Endothelial cell of hepatic sinusoid (primary cell): ENCODE measurements around the gene MRC2.
"Not testable (repeated sequence)": the region's sequence is repeated elsewhere in the genome, so short reads cannot be mapped to it uniquely, and the experiment has no call there.

Source experiments
- in situ Hi-C: cut with HindIII; loops from 2 replicates; pipeline ENCODE4 v1.10.0; 2017; ENCODE audit warnings: low sequenced_read_pairs

The MRC2 gene

GRCh38 chr17:62611728-62612127 is 15.7 kb upstream of the MRC2 start:
- in situ Hi-C loops = no loop called here

- in situ Hi-C loops = not testable (repeated sequence)
Observed at GRCh38 chr17:62612289-62612688, 15.2 kb upstream of the MRC2 start.

GRCh38 chr17:62613095-62613494 is 14.4 kb upstream of the MRC2 start:
- in situ Hi-C loops = not testable (repeated sequence)

- in situ Hi-C loops = no loop called here
Observed at GRCh38 chr17:62614142-62614541, 13.3 kb upstream of the MRC2 start.

- in situ Hi-C loops = no loop called here
Observed at GRCh38 chr17:62615503-62615902, 12.0 kb upstream of the MRC2 start.

- in situ Hi-C loops = no loop called here
Observed at GRCh38 chr17:62616993-62617893, 10.2 kb upstream of the MRC2 start.

- in situ Hi-C loops = no loop called here
Observed at GRCh38 chr17:62617894-62618472, 9.5 kb upstream of the MRC2 start.

GRCh38 chr17:62618647-62619416 is 8.6 kb upstream of the MRC2 start:
- in situ Hi-C loops = no loop called here

GRCh38 chr17:62619417-62620155 is 7.9 kb upstream of the MRC2 start:
- in situ Hi-C loops = no loop called here

GRCh38 chr17:62621223-62621622 is 6.2 kb upstream of the MRC2 start:
- in situ Hi-C loops = no loop called here

- in situ Hi-C loops = no loop called here
Observed at GRCh38 chr17:62625184-62625869, 2.1 kb upstream of the MRC2 start.

- in situ Hi-C loops = no loop called here
Observed at GRCh38 chr17:62625870-62626200, 1.6 kb upstream of the MRC2 start.

- in situ Hi-C loops = no loop called here
Observed at GRCh38 chr17:62626719-62627218, 701 bp upstream of the MRC2 start.

- in situ Hi-C loops = no loop called here
Observed at GRCh38 chr17:62627904-62628633, 599 bp downstream of the MRC2 start.

GRCh38 chr17:62628831-62629555 is 1.5 kb downstream of the MRC2 start:
- in situ Hi-C loops = no loop called here

- in situ Hi-C loops = no loop called here
Observed at GRCh38 chr17:62629556-62630364, 2.3 kb downstream of the MRC2 start.

GRCh38 chr17:62630365-62631085 is 3.1 kb downstream of the MRC2 start:
- in situ Hi-C loops = no loop called here
